Suprapubic skin (tissue), 4 donors: ENCODE measurements around the gene MAPKAPK5. TPM values are rescaled to one million over a fixed set of nuclear protein-coding genes. Genes with fewer than 3 reads are reported as not detected.

Experiments used
- DNase-seq, 2 donors: peaks; one replicate each; pipeline ENCODE4 v3.0.0-alpha.2; 2019; ENCODE audit warnings: low spot score in 2 of 2
- H3K27ac ChIP-seq: fragments of 200-600 bp; sonication (generic); one replicate; pipeline ENCODE4 v1.5.1; 2019
- H3K27me3 ChIP-seq: fragments of 200-600 bp; sonication (generic); one replicate; pipeline ENCODE4 v1.5.1; 2019
- H3K36me3 ChIP-seq: fragments of 200-600 bp; sonication (generic); one replicate; pipeline ENCODE4 v1.5.1; 2019
- H3K4me1 ChIP-seq: fragments of 200-600 bp; sonication (generic); one replicate; pipeline ENCODE4 v1.5.1; 2019
- H3K4me3 ChIP-seq: fragments of 200-600 bp; sonication (generic); one replicate; pipeline ENCODE4 v1.5.1; 2019; ENCODE audit warnings: mild to moderate bottlenecking
- H3K9me3 ChIP-seq: fragments of 200-600 bp; sonication (generic); one replicate; pipeline ENCODE4 v1.5.1; 2019
- CTCF ChIP-seq, 2 donors: fragments of 200-600 bp in 1 of 2; fragments of 450-650 bp in 1 of 2; sonication (generic) in 1 of 2; IDR thresholded peaks; one replicate each; pipeline ENCODE4 v1.5.1; 2016 to 2019; ENCODE audit warnings: antibody characterized with exemption in 2 of 2, mild to moderate bottlenecking in 1 of 2, moderate library complexity in 1 of 2
- EP300 ChIP-seq: sonication (generic); formaldehyde crosslinking; IDR thresholded peaks from one replicate; pipeline ENCODE4 v1.6.1; 2017; ENCODE audit warnings: antibody characterized with exemption
- POLR2A ChIP-seq, 2 donors: fragments of 450-650 bp; IDR thresholded peaks; one replicate each; pipeline ENCODE4 v1.6.1; 2017; ENCODE audit warnings: antibody characterized with exemption in 2 of 2, mild to moderate bottlenecking in 2 of 2, moderate library complexity in 2 of 2
- POLR2AphosphoS5 ChIP-seq, 3 donors: sonication (generic); formaldehyde crosslinking; IDR thresholded peaks; one replicate each; pipeline ENCODE4 v1.6.1; 2017; ENCODE audit warnings: antibody characterized with exemption in 3 of 3
- WGBS: methylation state at CpG from one replicate; pipeline ENCODE4 v1.1.5; 2018; 5-methylcytosine and 5-hydroxymethylcytosine counted together
- total RNA-seq, 4 donors: library from RNA; depleted of rRNA; stranded (reverse); fragments of >200 nt; gene quantifications; one replicate each; pipeline ENCODE4 v1.1.0, GENCODE V29; 2016

MAPKAPK5 gene
- total RNA-seq, 4 donors from 2014 or later, result 38.9 to 69.7 (median 58.6) TPM

GRCh38 chr12:111870216-111870615 lies 28.2 kb downstream of the MAPKAPK5 start:
- no peak for DNase-seq
- 97% methylated on average over 6 of the region's 6 CpGs for WGBS
- H3K36me3 ChIP-seq, result peaks cover 78% of the 10 kb centered on the region
- no peaks in the 10 kb centered on the region for H3K9me3 ChIP-seq
- no peak overlapping the region for H3K4me3 ChIP-seq
- H3K4me1 ChIP-seq, result no peaks in the 10 kb centered on the region
- H3K27ac ChIP-seq, result no peak overlapping the region
- no peak for TF ChIP-seq POLR2A (IDR thresholded peaks at IDR 0.05)
- TF ChIP-seq EP300, result no peak
- TF ChIP-seq POLR2AphosphoS5 (IDR thresholded peaks at IDR 0.05), result no peak
- TF ChIP-seq CTCF (IDR thresholded peaks at IDR 0.05), result no peak
- H3K27me3 ChIP-seq, result no peaks in the 10 kb centered on the region

- Histone ChIP-seq H3K27ac (no peak overlapping the region), H3K36me3 (peaks cover 83% of the 10 kb centered on the region), H3K4me3 (no peak overlapping the region), H3K9me3 (no peaks in the 10 kb centered on the region), H3K4me1 (no peaks in the 10 kb centered on the region), H3K27me3 (no peaks in the 10 kb centered on the region)
- WGBS, result 87% methylated on average over 2 of the region's 2 CpGs
- TF ChIP-seq EP300 (no peak), CTCF (IDR thresholded peaks at IDR 0.05) (no peak), POLR2A (IDR thresholded peaks at IDR 0.05) (no peak), POLR2AphosphoS5 (IDR thresholded peaks at IDR 0.05) (no peak)
- DNase-seq, result no peak
These were observed 28.7 kb downstream of the MAPKAPK5 start for GRCh38 chr12:111870706-111871105.

GRCh38 chr12:111873113-111873512 lies 31.1 kb downstream of the MAPKAPK5 start:
- Histone ChIP-seq H3K9me3 (no peaks in the 10 kb centered on the region), H3K27me3 (no peaks in the 10 kb centered on the region), H3K4me1 (no peaks in the 10 kb centered on the region), H3K27ac (no peak overlapping the region), H3K4me3 (no peak overlapping the region), H3K36me3 (peaks cover 67% of the 10 kb centered on the region)
- DNase-seq, result no peak
- 97% methylated on average over 7 of the region's 7 CpGs for WGBS
- TF ChIP-seq POLR2A (IDR thresholded peaks at IDR 0.05), result no peak
- no peak for TF ChIP-seq CTCF (IDR thresholded peaks at IDR 0.05)
- TF ChIP-seq EP300, result no peak
- TF ChIP-seq POLR2AphosphoS5 (IDR thresholded peaks at IDR 0.05), result no peak

GRCh38 chr12:111881716-111882115 lies 39.7 kb downstream of the MAPKAPK5 start:
- no peak for DNase-seq
- WGBS, result 100% methylated on average over 1 of the region's 1 CpG
- no peaks in the 10 kb centered on the region for H3K4me1 ChIP-seq
- TF ChIP-seq CTCF (IDR thresholded peaks at IDR 0.05), result no peak
- no peaks in the 10 kb centered on the region for H3K27me3 ChIP-seq
- H3K36me3 ChIP-seq, result peaks cover 65% of the 10 kb centered on the region
- no peak overlapping the region for H3K27ac ChIP-seq
- no peak overlapping the region for H3K4me3 ChIP-seq
- no peaks in the 10 kb centered on the region for H3K9me3 ChIP-seq

- Histone ChIP-seq H3K9me3 (no peaks in the 10 kb centered on the region), H3K27me3 (no peaks in the 10 kb centered on the region), H3K27ac (no peak overlapping the region), H3K4me1 (no peaks in the 10 kb centered on the region), H3K36me3 (peaks cover 94% of the 10 kb centered on the region), H3K4me3 (no peak overlapping the region)
- DNase-seq, result no peak
- TF ChIP-seq POLR2A (IDR thresholded peaks at IDR 0.05) (no peak), EP300 (no peak), CTCF (IDR thresholded peaks at IDR 0.05) (no peak), POLR2AphosphoS5 (IDR thresholded peaks at IDR 0.05) (no peak)
- WGBS, result 87% methylated on average over 7 of the region's 7 CpGs
These were observed 44.9 kb downstream of the MAPKAPK5 start for GRCh38 chr12:111886662-111887545.
